Hepatocyte (in vitro differentiated cells): ENCODE data around the gene ATP6V0E1. TPM values are rescaled to one million over a fixed set of nuclear protein-coding genes. Genes with fewer than 3 reads are reported as not detected.

Experiments
- DNase-seq: peaks from one replicate; pipeline ENCODE4 v3.0.0-alpha.2; 2016; ENCODE audit warnings: low spot score
- H2AFZ ChIP-seq: fragments of 200-600 bp; sonication (generic); 2 replicates; pipeline ENCODE4 v1.6.0; 2016; ENCODE audit warnings: antibody characterized with exemption, mild to moderate bottlenecking
- H3K27ac ChIP-seq: fragments of 200-600 bp; sonication (generic); 2 replicates; pipeline ENCODE4 v1.5.1; 2016; ENCODE audit warnings: mild to moderate bottlenecking
- H3K27me3 ChIP-seq: fragments of 200-600 bp; sonication (generic); 2 replicates; pipeline ENCODE4 v1.6.1; 2016
- H3K36me3 ChIP-seq: fragments of 200-600 bp; sonication (generic); replicated peaks from 2 replicates; pipeline ENCODE4 v1.5.1; 2016; ENCODE audit warnings: low read depth; ENCODE audit not compliant: insufficient read depth
- H3K4me1 ChIP-seq: fragments of 200-600 bp; sonication (generic); 2 replicates; pipeline ENCODE4 v1.5.1; 2016; ENCODE audit warnings: mild to moderate bottlenecking, moderate library complexity; ENCODE audit not compliant: insufficient read depth
- H3K4me2 ChIP-seq: fragments of 200-600 bp; sonication (generic); 2 replicates; pipeline ENCODE4 v1.6.0; 2016
- H3K4me3 ChIP-seq: fragments of 200-600 bp; sonication (generic); 2 replicates; pipeline ENCODE4 v1.5.1; 2016; ENCODE audit warnings: mild to moderate bottlenecking
- H3K79me2 ChIP-seq: fragments of 200-600 bp; sonication (generic); 2 replicates; pipeline ENCODE4 v1.6.0; 2017; ENCODE audit warnings: mild to moderate bottlenecking
- H3K9me2 ChIP-seq: fragments of 200-600 bp; sonication (generic); replicated peaks from 2 replicates; pipeline ENCODE4 v1.6.0; 2017; ENCODE audit warnings: mild to moderate bottlenecking; ENCODE audit not compliant: insufficient read depth
- H3K9me3 ChIP-seq: fragments of 200-600 bp; sonication (generic); 2 replicates; pipeline ENCODE4 v1.5.1; 2016; ENCODE audit warnings: low read depth, mild to moderate bottlenecking
- H4K20me1 ChIP-seq: fragments of 200-600 bp; sonication (generic); 2 replicates; pipeline ENCODE4 v1.6.0; 2016; ENCODE audit warnings: mild to moderate bottlenecking; ENCODE audit not compliant: insufficient read depth, poor library complexity, severe bottlenecking
- EZH2 ChIP-seq: fragments of 200-600 bp; sonication (generic); IDR thresholded peaks from 2 replicates; pipeline ENCODE4 v1.6.1; 2016; ENCODE audit warnings: antibody characterized with exemption, mild to moderate bottlenecking, borderline replicate concordance
- EZH2phosphoT487 ChIP-seq: fragments of 200-600 bp; sonication (generic); IDR thresholded peaks from one replicate; pipeline ENCODE4 v1.6.1; 2018; ENCODE audit warnings: antibody characterized with exemption, mild to moderate bottlenecking, low read depth, moderate library complexity; ENCODE audit not compliant: unreplicated experiment, severe bottlenecking
- WGBS: methylation state at CpG from one replicate; pipeline ENCODE4 v1.1.6; 2016; ENCODE audit warnings: low lambda C conversion rate; ENCODE audit errors: missing lambda C conversion rate; 5-methylcytosine and 5-hydroxymethylcytosine counted together
- polyA plus RNA-seq: library from polyadenylated mRNA; unstranded; fragments of >200 nt; fragmentation: Nextera tagmentation; extraction: Ambion mirVana; gene quantifications from 2 replicates; pipeline ENCODE4 v1.2.1, GENCODE V29; 2016
- total RNA-seq: library from RNA; depleted of rRNA; stranded (reverse); fragments of >200 nt; gene quantifications from 2 replicates; pipeline ENCODE4 v1.2.3, GENCODE V29; 2014
- TF ChIP-seq, protein P1 (sequence below): fragments of 200-600 bp; sonication (generic); IDR thresholded peaks from 2 replicates; pipeline ENCODE4 v1.5.1; 2016; ENCODE audit warnings: antibody characterized with exemption, mild to moderate bottlenecking; ENCODE audit not compliant: poor library complexity

The ATP6V0E1 gene
- total RNA-seq (216 and 283 TPM in 2 replicates), polyA plus RNA-seq (631 and 657 TPM in 2 replicates)

DNA sequence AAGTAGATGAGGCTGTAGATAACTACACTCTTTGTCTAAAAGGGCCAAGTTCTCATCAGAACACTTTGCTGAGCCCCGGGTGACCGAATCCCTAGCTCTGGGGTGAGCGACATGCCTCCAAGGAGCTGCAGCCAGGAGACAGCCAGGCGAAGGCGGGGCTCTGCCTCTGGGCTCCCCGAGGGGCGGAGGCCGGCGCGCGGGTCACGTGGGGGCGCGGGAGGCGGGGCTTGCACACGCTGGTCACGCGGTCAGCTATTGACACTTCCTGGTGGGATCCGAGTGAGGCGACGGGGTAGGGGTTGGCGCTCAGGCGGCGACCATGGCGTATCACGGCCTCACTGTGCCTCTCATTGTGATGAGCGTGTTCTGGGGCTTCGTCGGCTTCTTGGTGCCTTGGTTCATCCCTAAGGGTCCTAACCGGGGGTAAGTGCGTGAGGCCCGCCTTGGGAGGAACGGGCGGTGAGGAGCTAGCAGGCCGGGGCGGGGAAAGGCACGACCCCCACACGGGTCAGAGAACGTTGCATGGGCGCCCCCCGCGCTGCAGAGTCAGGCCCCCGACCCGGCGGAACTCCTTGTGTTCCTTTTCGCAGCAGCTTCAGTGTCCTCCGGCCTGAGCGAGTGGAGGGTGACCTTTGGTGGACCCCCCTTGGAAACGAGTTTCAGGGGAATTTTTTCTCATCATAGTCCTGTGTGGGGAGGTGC, at the start of gene ATP6V0E1:
Gene ATP6V0E1, plus strand, starts transcription at position 230 of the 702 bp plus-strand sequence. Its CDS starts 90 bp downstream, at position 320.
- H3K36me3 ChIP-seq: no peaks in the 10 kb centered on the region
- peak within 1 kb of the TSS; percentile 74 for H3K4me3 ChIP-seq
- peak within 1 kb of the TSS; percentile 53 for H2AFZ ChIP-seq
- peaks cover 46% of the 10 kb centered on the region for H3K79me2 ChIP-seq
- H3K4me1 ChIP-seq: peaks cover 9% of the 10 kb centered on the region
- peak within 1 kb of the TSS; percentile 93 for H3K27ac ChIP-seq
- H3K27me3 ChIP-seq: no peaks in the 10 kb centered on the region
- TF ChIP-seq, protein P1, sequence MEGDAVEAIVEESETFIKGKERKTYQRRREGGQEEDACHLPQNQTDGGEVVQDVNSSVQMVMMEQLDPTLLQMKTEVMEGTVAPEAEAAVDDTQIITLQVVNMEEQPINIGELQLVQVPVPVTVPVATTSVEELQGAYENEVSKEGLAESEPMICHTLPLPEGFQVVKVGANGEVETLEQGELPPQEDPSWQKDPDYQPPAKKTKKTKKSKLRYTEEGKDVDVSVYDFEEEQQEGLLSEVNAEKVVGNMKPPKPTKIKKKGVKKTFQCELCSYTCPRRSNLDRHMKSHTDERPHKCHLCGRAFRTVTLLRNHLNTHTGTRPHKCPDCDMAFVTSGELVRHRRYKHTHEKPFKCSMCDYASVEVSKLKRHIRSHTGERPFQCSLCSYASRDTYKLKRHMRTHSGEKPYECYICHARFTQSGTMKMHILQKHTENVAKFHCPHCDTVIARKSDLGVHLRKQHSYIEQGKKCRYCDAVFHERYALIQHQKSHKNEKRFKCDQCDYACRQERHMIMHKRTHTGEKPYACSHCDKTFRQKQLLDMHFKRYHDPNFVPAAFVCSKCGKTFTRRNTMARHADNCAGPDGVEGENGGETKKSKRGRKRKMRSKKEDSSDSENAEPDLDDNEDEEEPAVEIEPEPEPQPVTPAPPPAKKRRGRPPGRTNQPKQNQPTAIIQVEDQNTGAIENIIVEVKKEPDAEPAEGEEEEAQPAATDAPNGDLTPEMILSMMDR: no peak
- no peak for TF ChIP-seq EZH2phosphoT487
- no peak for TF ChIP-seq EZH2
- DNase-seq: peak; percentile 97
- H3K9me2 ChIP-seq: no peaks in the 10 kb centered on the region
- no peaks in the 10 kb centered on the region for H3K9me3 ChIP-seq
- peaks cover 29% of the 10 kb centered on the region for H4K20me1 ChIP-seq
- peak within 1 kb of the TSS; percentile 88 for H3K4me2 ChIP-seq
- WGBS: 3% methylated on average over 25 of the region's 49 CpGs

DNA sequence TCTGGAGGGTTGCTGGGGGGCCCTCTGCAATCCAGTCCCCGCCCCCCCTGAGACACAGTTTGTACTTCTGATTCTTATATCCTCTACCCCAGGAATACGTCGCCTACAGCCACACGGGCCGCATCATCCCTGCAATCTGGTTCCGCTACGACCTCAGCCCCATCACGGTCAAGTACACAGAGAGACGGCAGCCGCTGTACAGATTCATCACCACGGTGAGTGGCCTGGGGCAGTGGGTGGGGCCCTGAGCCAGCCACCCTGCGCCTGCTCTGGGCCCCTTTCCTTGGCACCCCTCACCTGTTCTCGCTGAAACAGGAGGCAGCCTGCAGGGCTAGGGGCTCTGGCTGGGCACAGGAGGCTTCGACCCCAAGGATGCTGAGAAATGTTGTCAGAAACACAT, 48.5 kb upstream of the ATP6V0E1 start:
- no peaks in the 10 kb centered on the region for H3K9me2 ChIP-seq
- H3K36me3 ChIP-seq: no peaks in the 10 kb centered on the region
- no peak overlapping the region for H2AFZ ChIP-seq
- WGBS: 89% methylated on average over 13 of the region's 14 CpGs
- H3K4me3 ChIP-seq: no peak overlapping the region
- no peaks in the 10 kb centered on the region for H3K79me2 ChIP-seq
- H3K27me3 ChIP-seq: no peaks in the 10 kb centered on the region
- TF ChIP-seq EZH2phosphoT487: no peak
- no peak for TF ChIP-seq EZH2
- no peaks in the 10 kb centered on the region for H3K4me1 ChIP-seq
- H3K4me2 ChIP-seq: no peak overlapping the region
- no peak overlapping the region for H3K27ac ChIP-seq
- H3K9me3 ChIP-seq: no peaks in the 10 kb centered on the region
- no peaks in the 10 kb centered on the region for H4K20me1 ChIP-seq
- DNase-seq: no peak

DNA sequence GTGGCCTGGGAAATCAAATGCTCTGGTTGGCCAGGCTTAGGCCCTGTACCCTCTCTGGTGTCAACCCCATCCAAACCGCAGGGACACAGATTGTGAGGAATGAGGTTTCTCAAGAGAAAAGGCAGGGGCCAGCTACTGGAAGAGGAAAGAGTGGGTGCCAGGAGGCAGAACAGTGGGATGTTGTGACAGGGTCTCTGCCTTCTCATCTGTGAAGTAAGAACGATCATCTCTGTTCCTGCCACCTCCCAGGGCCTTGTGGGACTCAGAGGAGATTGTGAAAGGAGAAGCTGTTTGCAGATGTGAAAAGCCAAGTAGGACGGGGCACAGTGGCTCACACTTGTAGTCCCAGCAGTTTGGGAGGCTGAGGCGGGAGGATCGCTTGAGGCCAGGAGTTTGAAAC, 47.2 kb upstream of the ATP6V0E1 start:
- no peak for TF ChIP-seq EZH2
- TF ChIP-seq, protein P1: no peak
- TF ChIP-seq EZH2phosphoT487: no peak
- H3K4me3 ChIP-seq: no peak overlapping the region
- WGBS: 97% methylated on average over 5 of the region's 5 CpGs
- no peaks in the 10 kb centered on the region for H3K36me3 ChIP-seq
- H3K9me2 ChIP-seq: no peaks in the 10 kb centered on the region
- no peaks in the 10 kb centered on the region for H3K27me3 ChIP-seq
- H2AFZ ChIP-seq: no peak overlapping the region
- no peak overlapping the region for H3K27ac ChIP-seq
- no peaks in the 10 kb centered on the region for H3K4me1 ChIP-seq
- H3K79me2 ChIP-seq: no peaks in the 10 kb centered on the region
- no peaks in the 10 kb centered on the region for H4K20me1 ChIP-seq
- no peak for DNase-seq
- H3K9me3 ChIP-seq: no peaks in the 10 kb centered on the region
- no peak overlapping the region for H3K4me2 ChIP-seq

DNA sequence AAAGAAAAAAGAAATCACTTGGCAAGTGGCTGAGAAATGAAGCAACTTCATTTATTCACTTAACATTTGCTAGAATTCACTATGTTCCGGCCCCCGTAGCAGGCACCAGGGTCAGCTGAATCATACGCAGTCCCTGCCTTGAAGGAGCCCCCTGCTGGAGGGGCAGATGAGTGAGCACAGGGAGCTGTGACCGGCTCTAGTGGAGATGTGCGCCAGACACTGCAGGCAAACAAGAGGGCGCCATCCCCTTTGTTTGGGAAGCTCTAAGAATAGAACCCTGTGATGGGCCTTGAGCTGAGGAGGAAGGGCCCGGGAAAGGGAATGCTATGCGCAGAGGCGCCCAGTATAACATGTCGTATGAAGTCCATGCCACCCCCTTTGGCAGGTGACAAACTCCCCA, 44.5 kb upstream of the ATP6V0E1 start:
- H3K27ac ChIP-seq: no peak overlapping the region
- no peaks in the 10 kb centered on the region for H3K36me3 ChIP-seq
- DNase-seq: no peak

More for the DNA sequence above, 44.5 kb upstream of the ATP6V0E1 start:
- Histone ChIP-seq H3K9me2 (no peaks in the 10 kb centered on the region), H3K4me3 (no peak overlapping the region), H3K4me2 (no peak overlapping the region), H3K4me1 (no peaks in the 10 kb centered on the region), H4K20me1 (no peaks in the 10 kb centered on the region), H2AFZ (no peak overlapping the region), H3K79me2 (no peaks in the 10 kb centered on the region), H3K27me3 (no peaks in the 10 kb centered on the region), H3K9me3 (no peaks in the 10 kb centered on the region)
- TF ChIP-seq EZH2: no peak
- TF ChIP-seq, protein P1: peak; percentile 22
- no peak for TF ChIP-seq EZH2phosphoT487
- 85% methylated on average over 10 of the region's 10 CpGs for WGBS
